NCI-H1694 treated with DMSO at 0.1 percent for 48 hours (cell line): Measurements from ENCODE around the gene TMEM192.
"Not testable (repeated sequence)": the region's sequence is repeated elsewhere in the genome, so short reads cannot be mapped to it uniquely, and the experiment has no call there.

ENCODE experiments used
- DNase-seq: peaks from one replicate; lab custom pipeline; 2025; lab: John Stamatoyannopoulos, UW

Gene TMEM192

DNA sequence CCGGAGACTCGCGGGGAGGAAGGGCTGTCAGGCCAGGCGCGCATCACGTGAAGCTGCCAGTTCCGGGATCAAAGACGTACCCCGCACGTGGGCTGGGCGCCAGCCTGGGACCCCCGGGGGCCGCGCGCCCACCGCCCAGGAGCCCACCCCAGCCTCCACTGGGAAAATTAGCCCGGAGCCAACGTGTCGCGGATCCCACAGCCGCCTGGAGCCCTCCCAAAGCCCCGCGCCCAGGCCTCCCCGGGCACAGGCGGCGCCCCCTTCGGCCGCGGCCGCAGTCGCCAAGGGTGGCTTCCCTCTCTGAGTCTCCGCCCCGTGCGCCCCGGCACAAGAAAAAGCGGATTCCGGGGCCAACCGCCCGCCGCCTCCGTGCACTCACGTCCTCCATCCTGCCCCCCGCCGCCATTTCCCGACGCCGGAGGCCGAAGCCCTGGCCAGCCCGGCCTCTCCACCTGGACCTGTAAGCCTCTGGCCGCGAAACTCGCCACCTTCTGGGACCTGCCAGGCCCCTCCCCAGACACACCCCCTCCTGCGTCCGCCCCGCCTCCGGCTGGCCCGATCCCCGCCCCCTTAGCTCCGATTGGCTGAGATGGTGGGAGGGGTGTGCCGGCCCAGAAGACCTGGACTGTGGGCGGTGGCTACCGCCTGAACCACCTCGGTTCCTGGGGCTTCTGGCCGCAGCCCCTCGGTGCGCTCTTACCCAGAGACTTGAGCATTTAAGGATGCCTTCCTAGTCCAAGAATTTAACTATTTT lies at the start of gene TMEM192:
TSS of gene TMEM192 (minus strand) at position 493 of the 754 bp plus-strand sequence. CDS start at position 406, 87 bp downstream.
- peak; percentile 90 for DNase-seq

DNA sequence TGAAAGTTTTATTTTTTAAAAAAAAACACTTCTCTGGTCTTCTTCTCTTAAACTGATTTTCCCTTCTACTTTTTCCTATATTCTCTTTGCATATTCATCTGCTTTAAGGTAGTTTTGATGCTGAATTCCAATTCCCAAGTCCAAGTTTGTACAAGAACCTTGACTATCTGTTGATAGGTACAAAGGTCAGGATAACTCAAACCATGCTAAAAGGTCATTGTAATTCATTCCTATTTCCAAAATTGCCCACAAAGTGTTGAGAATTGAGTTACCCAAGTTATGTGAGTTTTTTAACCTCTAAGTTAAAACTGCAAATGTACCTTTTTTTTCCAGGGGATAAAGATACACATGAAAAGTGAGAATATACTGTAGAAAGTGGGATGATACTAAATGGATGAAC lies 46.1 kb upstream of the TMEM192 start:
- no peak for DNase-seq

DNA sequence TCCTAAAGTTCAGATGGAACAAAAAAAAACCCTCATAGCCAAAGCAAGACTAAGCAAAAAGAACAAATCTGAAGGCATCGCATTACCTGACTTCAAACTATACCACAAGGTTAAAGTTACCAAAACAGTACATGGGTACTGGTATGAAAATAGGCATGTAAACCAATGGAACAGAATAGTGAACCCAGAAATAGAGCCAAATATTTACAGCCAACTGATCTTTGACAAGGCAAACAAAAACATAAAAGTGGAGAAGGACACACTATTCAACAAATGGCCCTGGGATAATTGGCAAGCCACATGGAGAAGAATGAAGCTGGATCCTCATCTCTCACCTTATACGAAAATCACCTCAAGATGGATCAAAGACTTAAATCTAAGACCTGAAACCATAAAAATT lies 44.2 kb upstream of the TMEM192 start:
- DNase-seq = no peak

DNA sequence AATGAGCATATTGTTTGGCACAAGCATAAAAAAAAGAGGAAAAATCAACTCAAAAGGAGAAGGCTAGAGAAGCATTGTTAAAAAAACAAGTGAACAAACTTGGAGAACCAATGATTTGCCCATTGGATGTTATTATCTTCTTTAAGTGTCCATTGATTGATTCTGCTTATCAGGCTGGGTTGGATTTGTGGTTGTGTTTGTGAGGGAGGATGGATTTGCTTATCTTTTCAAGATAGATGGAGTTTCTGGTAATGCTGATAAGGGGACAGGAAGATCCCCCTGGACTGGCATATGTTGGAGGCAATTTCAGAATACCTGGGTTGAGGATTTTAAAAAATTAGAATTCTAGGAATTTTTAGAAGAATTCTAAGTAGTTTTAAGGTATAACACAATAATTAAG lies 41.8 kb upstream of the TMEM192 start:
- no peak for DNase-seq

DNA sequence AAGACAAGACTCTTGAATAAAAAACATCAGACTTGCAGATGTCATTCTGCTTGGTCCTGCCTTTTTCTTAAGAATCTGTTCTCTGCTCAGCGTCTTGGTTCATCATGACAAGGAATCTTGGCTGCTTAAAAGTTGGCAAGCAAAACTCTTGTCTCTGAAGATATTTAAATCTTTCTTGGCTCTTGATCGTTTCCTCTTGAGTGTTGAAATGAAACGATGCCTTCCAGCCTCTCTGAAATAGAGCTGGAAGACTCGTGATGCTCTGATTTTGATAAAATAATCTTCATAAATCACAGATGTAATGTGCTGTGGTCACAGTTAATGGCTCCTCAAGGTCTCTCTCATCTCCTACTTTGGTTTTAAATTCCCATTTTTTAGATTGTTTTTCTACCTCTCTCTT lies 39.9 kb upstream of the TMEM192 start:
- DNase-seq = no peak

DNA sequence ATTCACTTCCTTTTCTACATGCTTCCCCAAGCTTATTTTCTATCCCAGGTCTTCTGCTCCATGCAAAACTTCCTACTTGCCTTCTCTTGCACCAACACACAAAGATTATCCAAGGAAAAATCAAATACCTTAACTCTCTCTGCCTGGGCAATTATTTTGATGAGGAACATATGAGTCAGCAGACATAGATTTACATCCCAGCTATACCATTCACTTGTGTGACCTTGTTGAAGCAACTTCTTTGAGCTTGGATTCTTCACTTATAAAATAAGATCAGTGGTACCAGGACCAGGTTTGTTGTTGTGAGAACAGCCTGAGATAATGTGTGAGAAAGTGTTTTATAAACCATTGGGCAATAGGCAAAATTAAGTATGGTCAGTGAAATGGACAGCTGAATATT lies 39.1 kb upstream of the TMEM192 start:
- no peak for DNase-seq

DNA sequence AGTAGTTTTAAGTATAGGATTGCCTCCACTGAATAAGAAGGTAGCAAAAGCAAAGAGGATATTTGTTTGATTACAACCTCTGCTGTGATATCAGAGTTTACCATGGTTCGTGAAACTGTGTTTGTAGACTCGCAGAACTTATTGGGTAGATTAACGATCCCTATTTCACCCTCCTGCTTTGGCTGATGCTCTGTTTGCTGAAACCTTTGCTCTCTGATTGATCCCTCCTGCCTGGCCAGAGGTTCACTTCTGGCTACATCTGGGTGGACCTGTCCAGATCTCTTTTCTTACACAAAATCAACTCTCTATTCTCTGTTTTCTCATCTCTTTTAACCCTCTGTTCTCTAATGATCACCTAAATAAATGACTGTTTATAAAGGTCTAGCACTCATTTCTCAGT lies 37.9 kb upstream of the TMEM192 start:
- no peak for DNase-seq

DNA sequence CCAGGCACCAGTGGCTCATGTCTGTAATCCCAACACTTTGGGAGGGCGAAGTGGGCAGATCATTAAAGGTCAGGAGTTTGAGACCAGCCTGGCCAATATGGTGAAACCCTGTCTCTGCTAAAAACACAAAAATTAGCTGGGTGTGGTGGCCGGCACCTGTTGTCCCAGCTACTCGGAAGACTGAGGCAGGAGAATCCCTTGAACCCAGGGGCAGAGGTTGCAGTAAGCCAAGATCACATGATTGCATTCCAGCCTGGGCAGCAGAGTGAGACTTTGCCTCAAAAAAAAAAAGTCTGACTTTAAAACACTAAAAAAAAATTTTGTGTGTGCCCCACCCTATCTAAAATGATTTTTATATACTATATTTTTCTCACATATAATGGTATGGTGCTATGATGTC lies 26.2 kb upstream of the TMEM192 start:
- no peak for DNase-seq

DNA sequence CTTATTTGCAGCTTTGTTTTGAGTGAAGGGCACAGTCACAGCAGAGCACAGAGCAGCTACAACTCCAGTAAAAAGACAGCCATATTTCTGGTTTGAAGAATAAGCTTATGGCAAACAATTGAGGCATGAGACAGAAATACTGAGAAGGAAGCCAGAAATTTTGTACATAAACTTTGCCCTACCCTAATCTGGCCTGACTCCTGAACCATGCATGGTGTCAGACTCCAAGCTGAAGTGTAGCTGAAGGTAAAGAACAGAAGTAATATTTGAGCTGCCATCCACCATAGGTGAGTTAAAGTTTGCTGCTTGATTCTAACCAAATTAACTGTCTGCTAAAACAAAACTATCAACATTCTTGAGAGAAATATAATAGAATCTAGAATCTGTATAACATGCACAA lies 24.5 kb upstream of the TMEM192 start:
- DNase-seq = no peak

DNA sequence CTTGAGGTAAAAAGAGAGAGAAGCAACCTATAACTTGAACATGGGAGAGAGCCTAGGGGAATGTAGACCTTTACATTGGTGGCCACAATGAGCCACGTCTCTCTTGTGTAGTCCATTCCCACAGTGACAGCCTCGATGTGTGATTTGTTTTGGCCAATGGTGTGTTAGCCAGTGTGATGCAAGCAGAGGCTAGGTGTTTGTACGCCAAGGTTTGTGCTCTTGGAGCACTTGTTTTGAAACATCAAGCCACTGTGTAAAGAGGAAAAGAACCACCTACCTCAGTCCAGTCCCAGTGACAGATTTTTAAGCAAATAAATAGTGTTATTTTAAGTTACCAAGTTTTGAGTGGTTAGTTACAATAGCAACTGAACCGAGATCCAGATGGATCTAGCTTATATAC lies 23.9 kb upstream of the TMEM192 start:
- DNase-seq = no peak

DNA sequence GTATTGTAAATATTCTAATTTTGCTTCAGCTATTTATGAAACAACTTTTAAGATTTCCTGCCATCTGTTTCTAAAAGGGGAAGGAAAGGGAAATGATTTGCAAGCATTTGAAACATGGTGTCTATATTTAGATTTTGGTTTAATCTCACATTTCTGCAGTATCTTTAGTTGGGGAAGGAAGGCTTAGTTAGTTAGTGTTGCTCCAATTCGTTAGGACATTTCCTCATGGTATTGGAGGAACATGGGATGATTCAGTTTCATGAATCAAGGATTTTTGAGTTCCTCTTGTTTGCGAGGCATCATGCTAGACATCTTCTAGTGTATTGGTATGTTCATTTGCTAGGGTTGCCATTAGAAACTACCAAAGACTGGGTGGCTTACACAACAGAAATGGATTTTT lies 20.5 kb upstream of the TMEM192 start:
- no peak for DNase-seq

DNA sequence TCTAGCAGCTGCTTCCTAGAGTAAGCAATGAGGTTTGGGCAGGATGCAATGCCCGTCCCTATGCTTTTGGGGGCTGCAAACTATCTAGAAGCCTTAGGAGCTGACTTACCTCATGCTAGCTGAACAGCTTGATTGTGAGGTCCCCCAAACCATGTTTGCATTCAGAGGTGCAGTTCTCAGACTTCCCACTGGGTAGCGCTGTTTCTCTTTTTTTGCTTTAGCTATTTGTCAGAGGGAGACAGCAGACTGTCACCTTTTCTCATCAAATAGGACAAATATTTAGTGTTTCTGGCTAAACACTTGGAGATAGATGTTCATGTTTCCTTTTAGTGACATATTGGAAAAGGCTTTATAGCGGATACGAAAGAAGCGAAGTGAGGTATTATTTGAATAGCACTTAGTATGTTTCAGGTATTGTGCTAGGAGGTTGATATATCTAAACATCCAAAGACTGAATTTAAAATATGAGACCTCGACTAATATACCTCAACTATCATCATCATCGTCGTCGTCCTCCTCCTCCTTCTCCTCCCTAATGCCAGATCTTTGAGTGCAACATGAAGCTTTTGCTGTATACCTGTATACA lies 18.7 kb upstream of the TMEM192 start:
- peak; percentile 52 for DNase-seq

DNA sequence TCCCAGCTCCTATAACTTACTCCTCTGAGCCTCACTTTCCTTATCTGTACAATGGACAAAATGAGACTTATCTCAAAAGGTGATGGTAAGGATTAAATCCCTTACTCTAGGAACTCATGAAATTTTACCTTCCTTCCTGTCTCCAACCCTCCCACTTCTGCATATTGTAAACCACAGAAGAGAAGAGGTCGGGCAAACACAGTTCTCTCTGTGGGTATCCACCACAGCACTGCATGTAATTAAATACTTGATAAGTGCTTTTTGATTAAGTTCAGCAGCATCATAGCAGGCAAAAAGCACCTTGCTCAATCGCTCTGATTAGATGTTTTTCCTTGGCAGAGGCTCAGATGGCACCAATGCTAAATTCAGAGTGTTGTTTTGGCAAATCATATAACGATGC lies 17.3 kb upstream of the TMEM192 start:
- no peak for DNase-seq

DNA sequence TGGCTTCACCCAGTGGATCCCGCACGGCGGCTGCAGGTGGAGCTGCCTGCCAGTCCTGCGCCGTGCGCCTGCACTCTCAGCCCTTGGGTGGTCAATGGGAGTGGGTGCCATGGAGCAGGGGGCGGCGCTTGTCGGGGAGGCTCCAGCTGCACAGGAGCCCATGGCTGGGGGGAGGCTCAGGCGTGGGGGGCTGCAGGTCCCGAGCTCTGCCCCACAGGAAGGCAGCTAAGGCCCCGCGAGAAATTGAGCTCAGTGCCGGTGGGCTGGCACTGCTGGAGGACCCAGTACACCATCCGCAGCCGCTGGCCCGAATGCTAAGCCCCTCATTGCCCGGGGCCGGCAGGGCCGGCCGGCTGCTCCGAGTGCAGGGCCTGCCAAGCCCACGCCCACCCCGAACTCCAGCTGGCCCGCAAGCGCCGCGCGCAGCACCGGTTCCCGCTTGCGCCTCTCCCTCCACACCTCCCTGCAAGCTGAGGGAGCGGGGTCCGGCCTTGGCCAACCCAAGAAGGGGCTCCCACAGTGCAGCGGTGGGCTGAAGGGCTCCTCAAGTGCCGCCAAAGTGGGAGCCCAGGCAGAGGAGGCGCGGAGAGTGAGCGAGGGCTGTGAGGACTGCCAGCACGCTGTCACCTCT lies 13.3 kb upstream of the TMEM192 start:
- not testable (repeated sequence) for DNase-seq

DNA sequence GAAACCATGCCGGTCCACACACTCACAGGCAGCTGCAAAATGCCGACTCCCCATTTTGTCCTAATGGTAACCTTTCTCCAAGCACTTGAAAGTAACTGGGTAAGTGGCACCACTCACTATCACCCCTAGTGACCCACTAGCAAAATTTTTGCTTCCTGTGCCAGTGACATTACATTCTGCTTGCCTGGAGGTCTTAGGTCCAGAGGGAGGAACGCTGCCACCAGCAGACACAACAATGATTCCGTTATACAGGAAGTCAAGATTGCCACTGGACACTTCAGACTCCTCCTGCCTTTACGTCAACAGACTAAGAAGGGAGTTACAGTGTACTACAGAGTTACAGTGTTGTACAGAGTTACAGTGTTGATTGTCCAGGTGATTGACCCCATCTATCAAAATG lies 11.8 kb upstream of the TMEM192 start:
- no peak for DNase-seq

DNA sequence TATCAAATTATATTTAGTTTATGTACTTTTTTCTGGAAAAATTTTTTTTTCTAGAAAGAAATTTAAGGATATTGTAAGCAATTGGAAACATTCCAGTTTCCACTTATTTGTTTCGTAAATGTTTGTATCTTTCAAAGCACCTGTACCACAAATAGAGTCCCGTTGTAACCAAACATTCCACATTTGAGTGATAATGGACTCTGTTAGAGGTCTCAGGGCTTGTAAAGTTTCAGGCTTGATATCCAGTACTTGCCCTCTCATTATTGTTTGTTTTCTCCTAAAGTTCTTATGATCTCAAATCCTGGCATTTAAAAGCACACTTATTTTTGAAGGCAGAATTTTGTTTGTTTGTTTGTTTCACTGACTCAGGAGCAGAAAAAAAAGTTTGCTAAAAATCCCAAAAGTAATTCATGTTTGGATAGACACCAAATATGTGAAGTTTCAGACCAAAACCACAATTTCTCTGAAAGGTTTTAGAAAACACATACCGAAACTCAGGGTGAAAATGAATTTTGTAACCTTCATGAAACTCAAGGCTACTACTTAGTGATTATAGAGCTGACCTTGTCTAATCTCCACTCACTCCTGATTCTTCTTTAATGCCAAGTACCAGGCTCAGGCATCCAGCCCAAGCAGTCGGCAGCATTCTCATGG lies 5.7 kb upstream of the TMEM192 start:
- DNase-seq = no peak

DNA sequence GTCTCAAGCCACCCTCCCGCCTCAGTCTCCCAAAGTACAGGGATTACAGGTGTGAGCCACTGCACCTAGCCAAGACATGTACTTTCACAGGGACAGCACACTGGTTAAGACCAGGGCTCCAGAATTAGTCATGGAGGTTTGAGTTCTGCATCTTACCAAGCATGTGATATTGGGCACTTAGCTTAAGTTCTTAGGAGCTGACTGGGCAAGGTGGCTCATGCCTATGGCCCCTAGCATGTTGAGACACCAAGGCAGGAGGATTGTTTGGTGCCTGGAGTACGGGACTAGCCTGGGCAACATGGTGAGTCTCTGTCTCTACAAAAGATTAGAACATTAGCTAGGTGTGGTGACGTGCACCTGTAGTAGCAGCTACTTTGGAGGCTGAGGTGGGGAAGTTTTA lies 2.6 kb upstream of the TMEM192 start:
- DNase-seq = no peak

DNA sequence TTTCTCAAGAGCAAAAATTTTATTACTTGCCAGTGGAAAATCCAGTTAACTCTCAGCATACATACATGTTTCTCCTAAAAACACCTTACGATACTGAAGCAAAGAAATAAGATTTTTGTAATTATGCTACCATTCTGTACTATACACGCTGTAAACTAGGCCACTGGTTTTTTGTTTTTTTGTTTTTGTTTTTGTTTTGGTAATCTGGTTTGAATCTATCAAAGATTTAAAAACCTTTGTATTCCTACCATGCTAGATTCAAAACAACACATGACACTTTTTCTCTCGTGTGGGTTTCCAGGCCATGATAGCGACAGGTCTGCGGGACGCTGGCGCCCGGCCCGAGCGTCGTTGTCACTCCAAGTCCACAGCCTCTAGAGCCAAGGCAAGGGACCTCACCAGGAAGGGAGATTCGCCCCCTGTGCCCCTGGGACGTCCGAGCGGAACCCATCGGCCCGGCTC lies 723 bp downstream of the TMEM192 start:
- no peak for DNase-seq

DNA sequence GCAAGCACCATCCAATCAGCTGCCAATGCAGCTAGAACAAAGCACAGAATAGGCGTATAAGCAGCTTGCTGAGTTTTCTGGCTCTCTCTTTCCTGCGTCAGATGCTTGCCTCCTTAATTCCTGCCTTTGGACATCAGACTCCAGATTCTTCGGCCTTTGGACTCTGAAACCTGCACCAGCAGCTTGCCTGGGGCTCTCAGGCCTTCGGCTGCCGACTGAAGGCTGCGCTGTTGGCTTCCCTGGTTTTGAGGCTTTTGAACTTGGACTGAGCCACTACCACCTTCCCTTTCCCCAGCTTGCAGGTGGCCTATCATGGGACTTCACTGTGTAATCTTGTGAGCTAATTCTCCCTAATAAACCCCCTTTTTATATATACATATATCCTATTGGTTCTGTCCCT lies 6.1 kb downstream of the TMEM192 start:
- no peak for DNase-seq

DNA sequence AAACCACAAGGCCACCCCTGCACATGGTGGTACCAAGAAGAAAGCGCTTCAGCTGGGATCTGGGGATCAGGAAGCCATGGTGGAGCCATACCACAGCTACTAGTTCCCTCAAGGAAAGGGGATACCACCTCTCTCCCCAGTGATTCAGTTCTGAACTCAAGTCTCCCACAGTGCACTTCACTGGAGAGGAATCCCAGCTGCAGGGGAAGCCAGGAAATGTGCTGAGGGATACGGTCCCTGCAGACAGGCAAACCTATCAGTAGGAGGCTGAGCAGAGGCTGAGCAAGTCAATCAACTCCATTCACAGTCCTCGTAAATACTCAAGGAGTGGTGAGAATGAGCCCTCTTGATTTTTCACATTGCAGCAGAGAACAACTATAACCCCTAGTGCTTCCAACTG lies 11.0 kb downstream of the TMEM192 start:
- DNase-seq = no peak

DNA sequence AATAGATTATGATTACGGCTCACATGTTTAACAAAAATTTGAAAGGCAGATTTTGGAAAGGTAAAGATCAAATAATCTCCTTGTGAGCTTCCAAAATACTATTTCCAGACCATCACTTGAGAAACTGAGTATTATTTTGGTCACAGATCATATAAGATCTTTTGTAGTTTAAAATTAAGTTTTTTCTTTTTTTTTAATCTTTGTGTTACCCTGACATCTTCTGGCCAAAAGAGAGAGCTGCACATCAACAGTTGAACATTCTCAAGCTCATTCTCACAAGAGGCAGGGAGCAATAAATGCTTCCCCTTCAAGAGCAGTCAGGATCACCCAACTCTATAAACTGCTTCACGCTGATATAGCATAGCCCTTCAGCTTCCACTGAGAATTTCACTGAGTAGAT lies 15.9 kb downstream of the TMEM192 start:
- no peak for DNase-seq

DNA sequence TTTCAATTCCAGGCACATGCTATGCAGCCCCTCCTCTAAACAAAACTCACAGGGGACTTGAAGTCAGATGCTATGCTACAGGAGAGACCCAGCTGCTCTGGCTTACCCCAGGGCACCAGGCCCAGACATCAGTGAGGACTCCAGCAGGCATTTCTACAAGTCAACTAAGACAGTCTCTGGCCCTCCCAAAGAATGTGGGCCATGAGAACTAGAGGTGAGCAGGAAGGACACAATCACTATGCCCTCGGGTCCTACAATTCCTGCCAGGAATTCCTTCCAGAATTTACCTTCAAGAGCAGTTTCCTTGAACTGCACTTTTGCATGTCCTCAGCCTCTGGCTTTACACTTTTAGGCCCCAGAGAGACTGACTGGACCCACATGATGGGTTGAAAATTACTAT lies 17.4 kb downstream of the TMEM192 start:
- DNase-seq = no peak

DNA sequence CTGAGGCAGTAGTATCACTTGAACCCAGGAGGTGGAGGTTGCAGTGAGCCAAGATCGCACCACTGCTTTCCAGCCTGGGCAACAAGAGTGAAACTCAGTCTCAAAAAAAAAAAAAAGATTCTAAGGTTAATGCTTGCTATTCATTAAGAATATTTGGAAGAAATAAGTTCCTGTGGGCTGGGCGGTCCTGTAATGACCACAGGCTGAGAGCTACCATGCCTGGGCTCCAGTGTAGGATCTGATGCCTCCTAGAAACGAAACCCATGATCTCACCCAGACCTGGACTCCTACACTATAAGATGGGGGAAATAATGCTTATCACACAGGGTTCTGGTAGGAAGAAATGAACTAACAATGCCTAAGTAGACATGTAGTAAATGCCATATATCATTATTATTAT lies 17.8 kb downstream of the TMEM192 start:
- no peak for DNase-seq
